ENCODE measurements around the gene CARD9.

DNA sequence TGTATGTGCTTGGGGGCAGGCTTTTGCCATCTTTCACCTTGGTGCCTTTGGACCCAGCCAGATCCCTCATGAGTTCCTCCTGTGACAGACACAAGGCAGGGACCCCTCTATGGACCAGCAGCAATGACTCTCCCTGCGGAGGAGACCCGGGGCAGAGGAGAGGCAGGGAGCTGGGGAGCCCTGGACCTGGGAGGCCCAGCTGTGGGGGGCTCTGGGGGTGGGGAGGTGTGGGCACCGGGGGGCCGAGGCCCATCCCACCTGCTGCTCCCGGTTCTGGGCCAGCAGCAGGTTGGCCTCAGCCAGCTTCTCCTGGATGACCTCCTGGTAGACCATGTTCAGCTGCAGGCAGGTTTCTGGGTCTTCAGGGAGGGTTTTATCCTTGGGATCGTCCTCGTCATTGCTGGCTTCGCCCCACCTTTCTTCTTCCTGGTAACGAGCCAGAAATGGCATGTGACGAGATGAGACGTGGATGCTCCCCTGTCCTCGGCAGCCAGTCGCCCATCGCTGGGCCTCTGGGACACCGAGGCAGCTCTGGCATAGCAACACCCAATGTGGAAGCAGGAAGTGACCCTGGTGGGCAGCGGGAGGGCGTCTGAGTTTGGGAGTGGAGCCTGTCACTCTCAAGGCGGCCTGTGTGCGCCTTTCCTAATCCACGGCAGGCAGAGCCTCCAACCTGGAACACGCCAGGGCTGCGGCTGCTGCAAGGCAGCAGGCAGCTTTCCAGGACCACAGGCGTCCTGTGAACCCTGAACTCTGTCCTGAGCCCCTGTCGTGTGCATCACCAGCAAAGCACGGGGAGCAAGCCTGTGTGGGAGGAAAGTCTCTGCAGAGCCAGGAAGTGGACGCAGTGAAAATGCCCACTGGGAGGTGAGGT is 22.1 kb upstream of the CARD9 start:
- no peak for TF ChIP-seq POLR2A (IDR thresholded peaks at IDR 0.05)
- TF ChIP-seq POLR2AphosphoS5 (IDR thresholded peaks at IDR 0.05), result no peak
- TF ChIP-seq, protein P1, sequence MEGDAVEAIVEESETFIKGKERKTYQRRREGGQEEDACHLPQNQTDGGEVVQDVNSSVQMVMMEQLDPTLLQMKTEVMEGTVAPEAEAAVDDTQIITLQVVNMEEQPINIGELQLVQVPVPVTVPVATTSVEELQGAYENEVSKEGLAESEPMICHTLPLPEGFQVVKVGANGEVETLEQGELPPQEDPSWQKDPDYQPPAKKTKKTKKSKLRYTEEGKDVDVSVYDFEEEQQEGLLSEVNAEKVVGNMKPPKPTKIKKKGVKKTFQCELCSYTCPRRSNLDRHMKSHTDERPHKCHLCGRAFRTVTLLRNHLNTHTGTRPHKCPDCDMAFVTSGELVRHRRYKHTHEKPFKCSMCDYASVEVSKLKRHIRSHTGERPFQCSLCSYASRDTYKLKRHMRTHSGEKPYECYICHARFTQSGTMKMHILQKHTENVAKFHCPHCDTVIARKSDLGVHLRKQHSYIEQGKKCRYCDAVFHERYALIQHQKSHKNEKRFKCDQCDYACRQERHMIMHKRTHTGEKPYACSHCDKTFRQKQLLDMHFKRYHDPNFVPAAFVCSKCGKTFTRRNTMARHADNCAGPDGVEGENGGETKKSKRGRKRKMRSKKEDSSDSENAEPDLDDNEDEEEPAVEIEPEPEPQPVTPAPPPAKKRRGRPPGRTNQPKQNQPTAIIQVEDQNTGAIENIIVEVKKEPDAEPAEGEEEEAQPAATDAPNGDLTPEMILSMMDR (IDR thresholded peaks at IDR 0.05), result no peak
- no peak for TF ChIP-seq EP300 (IDR thresholded peaks at IDR 0.05)

Measured in suprapubic skin (tissue), 4 donors.